Amniotic epithelial cell (primary cell): ENCODE results near the gene LHX4.

Source experiments
- DNase-seq: peaks from one replicate; pipeline ENCODE4 v3.0.0-alpha.2; 2010; ENCODE audit warnings: low read depth

Gene LHX4

GRCh38 chr1:180309338-180309737 is 79.3 kb downstream of the LHX4 start:
- peak; percentile 69 for DNase-seq

GRCh38 chr1:180310095-180310494 is 80.0 kb downstream of the LHX4 start:
- DNase-seq = peak; percentile 72

- DNase-seq = peak; percentile 24
Observed at GRCh38 chr1:180311011-180311730, 81.1 kb downstream of the LHX4 start.

GRCh38 chr1:180312926-180313325 is 82.9 kb downstream of the LHX4 start:
- DNase-seq = no peak

GRCh38 chr1:180327089-180327488 is 97.0 kb downstream of the LHX4 start:
- DNase-seq = no peak
